ENCODE data around the gene ARHGEF7.
"Not testable (repeated sequence)": the region's sequence is repeated elsewhere in the genome, so short reads cannot be mapped to it uniquely, and the experiment has no call there.

ARHGEF7 gene

GRCh38 chr13:111253365-111253872 is 138.3 kb downstream of the ARHGEF7 start:
- no peak for DNase-seq (ENCODE audit: low read depth in 2 of 2)

- DNase-seq (ENCODE audit: low read depth in 2 of 2) = no peak
Measured at GRCh38 chr13:111255228-111255790, 140.2 kb downstream of the ARHGEF7 start.

GRCh38 chr13:111256458-111256857 is 141.3 kb downstream of the ARHGEF7 start:
- no peak for DNase-seq (ENCODE audit: low read depth in 2 of 2)

- no peak for DNase-seq (ENCODE audit: low read depth in 2 of 2)
Measured at GRCh38 chr13:111256946-111257345, 141.8 kb downstream of the ARHGEF7 start.

- not testable (repeated sequence) for DNase-seq (ENCODE audit: low read depth in 2 of 2)
Measured at GRCh38 chr13:111257899-111258298, 142.8 kb downstream of the ARHGEF7 start.

- no peak for DNase-seq (ENCODE audit: low read depth in 2 of 2)
Measured at GRCh38 chr13:111258637-111259036, 143.5 kb downstream of the ARHGEF7 start.

- no peak for DNase-seq (ENCODE audit: low read depth in 2 of 2)
Measured at GRCh38 chr13:111259058-111259457, 143.9 kb downstream of the ARHGEF7 start.

GRCh38 chr13:111261326-111261725 is 146.2 kb downstream of the ARHGEF7 start:
- no peak for DNase-seq (ENCODE audit: low read depth in 2 of 2)

GRCh38 chr13:111262281-111262680 is 147.2 kb downstream of the ARHGEF7 start:
- DNase-seq (ENCODE audit: low read depth in 2 of 2) = no peak

GRCh38 chr13:111262715-111263114 is 147.6 kb downstream of the ARHGEF7 start:
- DNase-seq (ENCODE audit: low read depth in 2 of 2) = no peak

GRCh38 chr13:111263566-111263965 is 148.5 kb downstream of the ARHGEF7 start:
- DNase-seq (ENCODE audit: low read depth in 2 of 2) = no peak

- no peak for DNase-seq (ENCODE audit: low read depth in 2 of 2)
Measured at GRCh38 chr13:111265006-111265700, 150.0 kb downstream of the ARHGEF7 start.

GRCh38 chr13:111265701-111266035 is 150.6 kb downstream of the ARHGEF7 start:
- DNase-seq (ENCODE audit: low read depth in 2 of 2) = no peak

GRCh38 chr13:111267205-111267604 is 152.1 kb downstream of the ARHGEF7 start:
- DNase-seq (ENCODE audit: low read depth in 2 of 2) = no peak

GRCh38 chr13:111267784-111268183 is 152.7 kb downstream of the ARHGEF7 start:
- DNase-seq (ENCODE audit: low read depth in 2 of 2) = no peak

GRCh38 chr13:111269508-111269907 is 154.4 kb downstream of the ARHGEF7 start:
- no peak for DNase-seq (ENCODE audit: low read depth in 2 of 2)

- DNase-seq (ENCODE audit: low read depth in 2 of 2) = no peak
Measured at GRCh38 chr13:111270126-111270525, 155.0 kb downstream of the ARHGEF7 start.

GRCh38 chr13:111270765-111271698 is 155.9 kb downstream of the ARHGEF7 start:
- no peak for DNase-seq (ENCODE audit: low read depth in 2 of 2)

- DNase-seq (ENCODE audit: low read depth in 2 of 2) = no peak
Measured at GRCh38 chr13:111272117-111272516, 157.0 kb downstream of the ARHGEF7 start.

- no peak for DNase-seq (ENCODE audit: low read depth in 2 of 2)
Measured at GRCh38 chr13:111275382-111275781, 160.3 kb downstream of the ARHGEF7 start.

- no peak for DNase-seq (ENCODE audit: low read depth in 2 of 2)
Measured at GRCh38 chr13:111275995-111276618, 161.0 kb downstream of the ARHGEF7 start.

GRCh38 chr13:111278258-111278657 is 163.1 kb downstream of the ARHGEF7 start:
- DNase-seq (ENCODE audit: low read depth in 2 of 2) = no peak
